ENCODE results near the gene MICALL1. TPM values are rescaled to one million over a fixed set of nuclear protein-coding genes. Genes with fewer than 3 reads are reported as not detected.
A peak's percentile ranks its signal among the peaks of the same experiment; 100 is the strongest.

The MICALL1 gene
- total RNA-seq, 1 donor from 2014 or later, result 65.5 TPM

DNA sequence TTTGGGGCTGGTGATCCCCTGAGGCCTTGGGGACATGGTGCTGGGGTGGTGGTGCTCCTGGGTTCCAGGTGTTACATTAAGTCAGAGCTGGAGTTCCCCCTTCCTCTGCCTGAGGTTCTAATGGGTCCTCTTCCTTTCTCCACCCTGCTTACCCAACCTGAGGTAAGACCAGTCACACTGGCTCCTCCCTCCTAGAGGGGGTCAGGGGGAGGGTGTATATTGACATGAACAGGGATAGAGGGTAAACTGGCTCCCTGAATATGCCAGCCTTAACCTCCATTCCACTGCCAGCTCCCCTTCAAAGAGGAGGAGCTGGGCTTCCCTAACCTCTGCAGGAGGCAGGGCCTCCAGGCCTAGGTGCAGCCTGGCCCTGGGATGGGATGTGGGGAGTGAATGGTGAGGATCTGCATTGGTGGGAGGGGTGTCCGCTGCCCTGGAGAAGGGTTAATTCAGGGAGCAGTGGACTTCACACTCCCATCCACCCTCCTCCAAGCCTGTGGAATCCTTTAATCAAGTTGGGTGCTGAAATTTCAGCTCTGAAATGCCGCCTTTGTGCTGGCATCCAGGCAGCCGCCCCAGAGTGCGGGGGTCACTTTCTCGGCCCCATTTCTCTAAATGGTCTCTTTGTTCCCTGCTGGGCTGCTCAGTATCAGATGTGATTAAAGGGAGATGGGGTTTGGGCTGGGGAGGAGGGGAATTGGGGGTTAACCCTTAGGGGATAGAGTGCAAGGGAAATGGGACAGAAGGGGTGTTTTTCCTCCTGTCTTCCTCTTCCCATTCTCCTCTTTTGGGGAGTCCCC is 62.6 kb downstream of the MICALL1 start:
- peaks cover 20% of the 10 kb centered on the region for H3K36me3 Mint-ChIP-seq (ENCODE audit: low read depth)
- no peak overlapping the region for H3K27ac Mint-ChIP-seq (ENCODE audit: unreplicated experiment)
- DNase-seq (ENCODE audit: low spot score), result no peak
- no peaks in the 10 kb centered on the region for H3K9me3 Mint-ChIP-seq (ENCODE audit: low read depth)
- no peaks in the 10 kb centered on the region for H3K27me3 Mint-ChIP-seq (ENCODE audit: low read depth)
- H3K4me1 Mint-ChIP-seq (ENCODE audit: low read depth), result peaks cover 22% of the 10 kb centered on the region
- no peak for TF ChIP-seq CTCF (IDR thresholded peaks at IDR 0.05)
- no peak overlapping the region for H3K4me3 Mint-ChIP-seq (ENCODE audit: unreplicated experiment)

DNA sequence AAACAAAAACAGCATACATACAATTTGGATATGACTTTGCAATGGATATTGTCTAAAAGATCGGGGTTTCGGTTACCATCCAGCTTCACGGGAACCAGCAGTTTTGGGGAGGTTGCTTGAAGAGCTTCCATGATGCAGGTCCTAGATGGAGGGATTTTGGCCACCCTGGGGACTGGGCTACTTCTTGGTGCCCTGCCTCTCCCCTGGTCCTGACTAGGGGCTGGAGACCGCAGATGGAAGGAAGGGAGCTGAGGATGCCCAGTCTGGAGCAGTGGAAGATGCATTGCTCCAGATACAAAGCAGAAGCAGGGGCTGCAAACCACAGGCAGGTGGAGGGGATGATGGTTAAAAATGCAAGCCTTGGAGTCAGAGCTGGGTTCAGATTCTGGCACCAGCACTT is 64.8 kb downstream of the MICALL1 start:
- H3K36me3 Mint-ChIP-seq (ENCODE audit: low read depth), result peaks cover 19% of the 10 kb centered on the region
- peaks cover 13% of the 10 kb centered on the region for H3K4me1 Mint-ChIP-seq (ENCODE audit: low read depth)
- no peaks in the 10 kb centered on the region for H3K27me3 Mint-ChIP-seq (ENCODE audit: low read depth)
- TF ChIP-seq CTCF (IDR thresholded peaks at IDR 0.05), result no peak
- no peaks in the 10 kb centered on the region for H3K9me3 Mint-ChIP-seq (ENCODE audit: low read depth)
- no peak overlapping the region for H3K4me3 Mint-ChIP-seq (ENCODE audit: unreplicated experiment)
- no peak for DNase-seq (ENCODE audit: low spot score)
- no peak overlapping the region for H3K27ac Mint-ChIP-seq (ENCODE audit: unreplicated experiment)

- Mint-ChIP-seq H3K4me3 (ENCODE audit: unreplicated experiment) (no peak overlapping the region), H3K27ac (ENCODE audit: unreplicated experiment) (no peak overlapping the region), H3K36me3 (ENCODE audit: low read depth) (peaks cover 21% of the 10 kb centered on the region), H3K27me3 (ENCODE audit: low read depth) (no peaks in the 10 kb centered on the region), H3K4me1 (ENCODE audit: low read depth) (peaks cover 5% of the 10 kb centered on the region), H3K9me3 (ENCODE audit: low read depth) (no peaks in the 10 kb centered on the region)
- TF ChIP-seq CTCF (IDR thresholded peaks at IDR 0.05), result no peak
- DNase-seq (ENCODE audit: low spot score), result no peak
Observed at GRCh38 chr22:37971475-37972434, 65.7 kb downstream of the MICALL1 start.

GRCh38 chr22:37972527-37972926 is 66.4 kb downstream of the MICALL1 start:
- no peak overlapping the region for H3K4me3 Mint-ChIP-seq (ENCODE audit: unreplicated experiment)
- no peak for TF ChIP-seq CTCF (IDR thresholded peaks at IDR 0.05)
- H3K9me3 Mint-ChIP-seq (ENCODE audit: low read depth), result no peaks in the 10 kb centered on the region
- peaks cover 15% of the 10 kb centered on the region for H3K36me3 Mint-ChIP-seq (ENCODE audit: low read depth)
- no peak overlapping the region for H3K27ac Mint-ChIP-seq (ENCODE audit: unreplicated experiment)
- H3K4me1 Mint-ChIP-seq (ENCODE audit: low read depth), result no peaks in the 10 kb centered on the region
- no peaks in the 10 kb centered on the region for H3K27me3 Mint-ChIP-seq (ENCODE audit: low read depth)
- peak; percentile 54 for DNase-seq (ENCODE audit: low spot score)

Measured in chondrocyte (in vitro differentiated cells).